CD4-positive, alpha-beta T cell treated with Interleukin-6 at 100 ng/mL for 8 hours (primary cell): ENCODE results near the gene SSPN.

ENCODE experiments used
- DNase-seq: peaks from one replicate; pipeline ENCODE4 v3.0.0-alpha.2; 2020; ENCODE audit warnings: mixed read lengths, low spot score

SSPN gene

DNA sequence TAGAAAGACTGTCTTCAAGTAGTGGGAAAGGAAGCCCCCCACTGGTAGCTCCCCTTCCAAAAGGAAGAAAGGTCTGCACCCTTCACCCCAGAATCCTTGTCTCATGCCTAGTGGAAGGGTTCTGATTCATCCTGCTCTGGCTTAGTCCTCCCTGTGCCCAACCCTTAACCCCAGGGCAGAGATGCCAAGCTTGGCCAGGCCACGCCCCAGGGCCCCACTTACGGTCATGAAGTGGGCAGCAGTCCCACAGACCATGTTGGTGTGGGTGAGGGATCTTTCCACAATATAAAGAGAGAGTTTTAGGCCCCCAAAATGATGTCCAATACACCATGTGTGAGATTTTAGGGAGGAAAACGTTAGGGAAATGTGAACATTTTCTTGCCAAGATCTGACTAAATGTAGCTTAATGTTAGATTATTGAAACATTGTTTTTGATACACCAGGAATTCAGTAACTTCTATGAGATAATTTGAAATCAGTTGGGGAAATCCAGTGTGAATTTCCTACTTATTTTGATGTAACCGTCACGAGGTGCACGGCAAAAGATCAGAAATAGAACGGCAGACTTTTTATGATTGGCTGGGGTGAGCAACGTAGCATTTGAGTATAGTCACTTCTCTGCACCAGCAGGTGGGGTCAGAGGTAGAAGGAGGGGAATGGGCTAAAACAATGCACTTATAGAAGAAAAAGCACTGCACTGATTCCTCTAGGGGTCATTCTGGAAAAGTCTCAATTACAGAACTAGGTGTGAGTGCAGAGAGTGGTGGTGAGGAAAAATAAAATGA is 8.2 kb upstream of the SSPN start:
- DNase-seq, result no peak

DNA sequence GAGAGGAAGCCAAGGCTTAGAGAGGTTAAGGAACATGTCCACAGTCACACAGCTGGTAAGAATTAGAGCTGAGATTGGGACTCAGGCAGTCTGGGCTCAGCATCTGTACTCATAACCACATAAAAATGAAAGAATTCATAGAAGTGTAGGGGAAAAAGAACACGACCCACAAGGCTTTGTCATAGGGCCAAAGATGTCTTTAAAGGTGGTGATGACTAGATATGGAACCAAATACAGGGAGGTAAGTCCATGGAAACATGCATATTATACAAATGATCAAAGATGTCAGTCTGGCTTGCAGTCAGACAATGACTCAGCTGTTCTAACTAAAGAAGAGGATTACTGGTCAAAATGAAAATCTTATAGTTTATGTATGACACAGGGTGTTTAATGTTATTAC is 7.2 kb upstream of the SSPN start:
- no peak for DNase-seq

DNA sequence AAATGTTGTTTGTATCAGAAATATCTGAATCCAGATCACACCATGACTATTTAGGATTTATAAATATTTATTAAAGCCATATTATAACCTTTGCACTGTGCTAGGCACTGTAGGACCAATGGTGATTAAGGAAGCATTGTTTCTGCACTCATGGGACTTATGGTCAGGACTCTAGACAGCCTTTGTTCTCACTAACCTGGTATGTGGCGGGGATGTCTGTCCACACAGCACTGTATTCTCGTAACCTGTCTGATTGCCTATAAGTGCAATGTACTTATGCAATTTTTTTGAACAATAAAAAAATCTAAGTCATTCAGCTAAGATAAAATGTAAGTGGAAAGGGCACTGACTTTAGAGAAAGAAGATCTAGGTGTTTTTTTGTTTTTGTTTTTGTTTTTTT is 6.7 kb upstream of the SSPN start:
- DNase-seq, result no peak

DNA sequence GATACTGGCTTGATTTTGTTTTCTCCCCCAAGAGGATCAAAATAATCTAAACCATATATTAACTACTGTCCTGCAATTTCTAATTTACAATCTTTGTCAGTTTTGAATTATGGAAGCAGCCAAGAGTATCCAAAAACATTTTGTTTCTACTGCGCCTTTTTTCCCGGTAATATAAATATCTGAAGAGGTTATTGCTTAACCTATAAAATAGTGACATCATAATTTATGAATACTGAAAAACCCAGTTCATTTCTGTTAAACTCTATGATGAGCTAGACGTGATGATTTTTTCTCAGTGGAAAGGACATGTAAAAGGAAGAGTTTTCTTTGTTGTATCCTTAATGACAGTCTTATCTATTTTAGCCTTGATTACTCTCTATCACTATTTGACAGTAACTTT is 3.2 kb upstream of the SSPN start:
- no peak for DNase-seq

DNA sequence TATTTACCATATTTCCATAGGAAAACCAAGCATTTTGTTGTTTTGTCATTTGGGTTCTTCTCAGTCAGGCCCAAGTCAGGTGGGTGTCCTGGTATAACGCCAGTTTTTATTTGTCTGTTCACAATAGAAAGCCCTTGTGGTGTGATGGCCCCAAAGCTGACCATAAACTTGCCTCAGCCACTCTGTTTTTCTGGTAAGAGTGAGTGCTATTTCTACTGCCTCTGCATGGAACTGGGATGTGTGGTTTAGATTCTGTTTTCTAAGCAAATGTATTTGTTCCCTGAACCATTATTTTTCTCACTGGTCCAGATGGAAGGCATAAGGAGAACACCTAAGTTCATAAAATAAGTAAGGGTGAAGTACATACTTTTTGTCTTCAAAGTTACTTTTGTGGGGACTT is 1.8 kb upstream of the SSPN start:
- DNase-seq, result no peak

DNA sequence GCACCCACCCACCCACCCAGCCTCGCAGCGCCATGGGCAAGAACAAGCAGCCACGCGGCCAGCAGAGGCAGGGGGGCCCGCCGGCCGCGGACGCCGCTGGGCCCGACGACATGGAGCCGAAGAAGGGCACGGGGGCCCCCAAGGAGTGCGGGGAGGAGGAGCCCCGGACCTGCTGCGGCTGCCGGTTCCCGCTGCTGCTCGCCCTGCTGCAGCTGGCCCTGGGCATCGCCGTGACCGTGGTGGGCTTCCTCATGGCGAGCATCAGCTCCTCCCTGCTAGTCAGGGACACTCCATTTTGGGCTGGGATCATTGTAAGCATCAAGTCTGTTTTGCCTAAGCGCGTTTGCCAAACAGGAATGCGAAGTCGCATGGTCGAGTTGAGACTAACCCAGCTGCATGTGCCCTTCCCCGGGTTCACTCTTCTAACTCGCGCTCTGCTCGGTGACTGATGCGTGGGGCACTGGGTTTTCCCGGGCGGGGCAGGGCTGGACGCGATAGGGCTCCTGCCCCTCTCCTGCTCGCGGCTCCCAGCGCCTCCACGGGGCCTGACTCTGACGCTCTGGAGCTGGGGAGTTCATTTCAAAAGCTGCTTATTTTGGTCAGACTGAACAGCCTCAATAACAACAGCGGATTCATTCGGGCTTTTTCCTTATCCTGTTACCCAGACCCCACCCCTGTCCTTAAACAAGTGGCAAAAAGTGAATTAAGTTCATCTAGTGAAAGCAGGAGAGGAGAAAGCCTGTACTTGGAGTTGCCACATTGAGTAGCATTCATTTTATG is 458 bp downstream of the SSPN start:
- no peak for DNase-seq

DNA sequence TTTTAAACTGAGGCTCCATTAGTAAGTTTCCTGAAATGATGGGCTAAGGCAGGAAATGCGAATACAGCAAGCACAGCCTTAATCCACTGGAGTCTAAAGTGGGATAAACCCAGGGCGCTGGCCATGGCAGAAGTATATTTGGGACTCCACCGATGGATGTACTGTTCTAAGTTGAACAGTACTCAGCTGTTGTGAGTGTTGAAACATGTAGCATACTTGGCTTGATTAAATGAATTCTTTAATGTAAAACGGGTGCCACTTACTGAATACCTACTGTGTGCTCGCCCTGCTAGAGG is 996 bp downstream of the SSPN start:
- DNase-seq, result no peak

DNA sequence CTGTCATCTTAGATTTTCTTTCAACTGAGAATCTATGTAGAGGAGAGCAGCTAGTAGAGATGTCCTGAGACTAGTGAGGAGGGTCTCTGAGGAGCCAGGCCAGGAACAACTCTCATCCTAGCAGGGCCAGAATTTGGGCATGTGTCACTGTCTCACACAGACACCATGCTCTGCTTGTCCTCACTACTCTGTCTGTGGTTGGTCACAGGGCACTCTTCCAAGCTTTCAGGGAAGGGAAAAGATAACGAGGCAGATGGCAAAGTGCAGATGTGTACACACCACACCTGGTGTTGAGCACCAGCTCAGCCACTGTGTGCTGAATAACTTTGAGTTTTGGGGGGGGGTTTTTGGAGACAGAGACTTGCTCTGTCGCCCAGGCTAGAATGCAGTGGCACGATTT is 2.5 kb downstream of the SSPN start:
- DNase-seq, result no peak

DNA sequence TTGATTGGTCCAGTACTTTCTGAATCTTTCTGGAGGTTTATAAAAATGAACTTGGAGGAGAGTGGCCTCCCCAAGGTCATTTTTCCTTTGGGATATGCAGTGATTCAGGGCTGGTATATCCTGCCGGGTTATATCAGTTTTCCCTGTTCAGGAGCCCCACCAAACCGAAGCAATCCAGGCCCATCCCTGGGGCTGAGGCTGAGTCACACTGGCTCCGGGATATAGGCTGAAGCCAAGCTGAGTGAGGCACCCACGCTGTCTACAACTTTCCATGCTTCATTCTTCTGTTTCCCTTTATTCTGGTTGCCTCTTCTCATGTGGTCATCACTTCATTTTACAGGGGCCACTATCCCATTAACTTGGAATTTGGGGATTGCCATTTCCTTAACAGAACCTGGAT is 3.4 kb downstream of the SSPN start:
- no peak for DNase-seq

DNA sequence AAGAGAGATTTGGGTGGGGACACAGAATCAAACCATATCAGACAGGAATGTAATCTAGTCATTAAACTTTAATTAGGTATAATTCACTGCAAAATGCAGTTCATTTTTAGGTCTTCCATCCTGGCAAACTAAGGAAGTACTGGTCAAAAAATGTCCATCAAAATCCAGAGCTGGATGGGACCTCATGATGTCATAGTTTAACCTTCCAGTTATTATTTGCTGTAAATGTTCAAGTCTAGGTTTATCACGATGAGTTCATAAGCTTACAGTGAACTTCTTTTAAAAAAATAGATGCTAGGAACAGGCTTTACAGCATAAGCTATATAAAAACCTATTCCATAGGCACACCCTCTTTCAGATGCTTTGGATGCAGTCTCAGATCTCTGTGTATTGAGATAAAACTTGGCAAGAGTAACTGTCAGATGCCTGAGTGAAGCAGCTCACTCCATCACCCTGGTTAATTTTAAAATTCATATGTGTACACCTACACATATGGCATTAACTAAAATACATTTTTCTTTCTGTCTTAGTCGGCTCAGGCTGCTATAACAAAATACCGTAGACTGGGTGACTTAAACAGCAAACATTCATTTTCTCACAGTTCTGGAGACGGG is 7.9 kb downstream of the SSPN start:
- no peak for DNase-seq

DNA sequence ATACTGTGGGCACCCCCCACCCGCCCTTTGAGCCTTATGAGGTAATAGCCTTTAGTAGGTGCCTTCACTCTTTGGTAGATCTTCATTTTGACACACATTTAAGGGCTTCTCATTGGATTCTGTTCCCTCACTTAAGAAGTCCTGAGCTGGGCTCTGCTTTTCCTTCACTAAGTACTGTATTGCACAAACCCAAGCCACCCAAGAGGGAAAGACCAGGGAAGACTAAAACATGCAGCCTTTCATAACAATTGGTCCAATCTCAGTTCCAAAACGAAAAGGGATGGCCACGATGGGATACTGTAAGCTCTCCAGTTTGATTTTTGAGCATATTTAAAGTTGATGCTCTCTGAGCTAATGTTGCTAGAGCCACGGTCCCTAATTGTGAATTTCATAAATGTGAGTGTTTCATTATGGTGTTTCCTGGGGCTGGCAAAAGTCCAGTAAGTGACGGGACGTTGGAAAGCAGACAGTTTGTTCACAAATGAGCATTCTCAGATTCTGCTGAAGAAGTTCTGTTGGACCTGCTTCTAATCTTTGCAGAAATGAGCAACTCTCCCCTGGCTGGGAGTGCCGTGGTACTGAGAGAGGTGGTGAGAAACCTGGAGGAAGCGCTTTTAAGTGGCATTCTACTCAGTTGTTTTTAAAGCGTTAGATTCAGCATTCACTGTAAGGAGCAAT is 9.4 kb downstream of the SSPN start:
- no peak for DNase-seq

DNA sequence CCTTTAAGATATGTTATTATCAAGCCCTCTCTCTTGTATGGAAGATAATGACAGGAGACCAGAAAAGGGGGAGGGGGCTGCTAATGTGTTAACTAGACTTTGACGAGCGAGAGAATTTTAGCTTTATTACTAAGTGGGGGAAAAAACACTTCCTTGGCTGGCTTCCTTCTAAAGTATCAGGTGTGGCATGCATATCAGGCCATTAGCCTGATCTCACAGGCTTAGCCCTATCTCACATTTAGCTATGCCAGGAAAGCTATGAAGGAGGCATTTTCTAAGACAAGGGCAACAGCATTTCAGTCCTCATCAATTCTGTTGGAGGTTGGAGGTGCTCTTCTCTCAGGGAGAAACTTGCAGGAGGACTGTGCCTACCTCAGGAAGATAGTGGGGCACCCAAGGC is 9.9 kb downstream of the SSPN start:
- no peak for DNase-seq

DNA sequence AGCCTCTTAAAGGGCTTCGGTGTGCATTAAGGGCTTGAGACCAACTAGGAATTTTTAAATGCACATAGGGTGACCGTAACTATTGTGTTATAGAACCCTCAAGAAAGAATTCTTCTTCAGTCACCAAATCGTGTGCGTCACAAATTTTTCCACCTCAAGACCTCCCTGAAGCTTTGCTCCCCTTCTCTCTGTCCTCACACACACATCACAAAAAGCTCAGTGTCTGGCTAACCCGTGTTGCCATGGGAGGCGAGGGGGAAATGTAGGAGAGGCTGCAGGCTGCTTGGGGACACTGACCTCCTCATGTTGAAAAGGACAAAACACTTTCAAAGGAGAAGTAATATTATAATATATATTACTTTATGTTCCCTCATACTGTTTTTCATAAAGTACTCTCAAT is 10.6 kb downstream of the SSPN start:
- DNase-seq, result no peak

DNA sequence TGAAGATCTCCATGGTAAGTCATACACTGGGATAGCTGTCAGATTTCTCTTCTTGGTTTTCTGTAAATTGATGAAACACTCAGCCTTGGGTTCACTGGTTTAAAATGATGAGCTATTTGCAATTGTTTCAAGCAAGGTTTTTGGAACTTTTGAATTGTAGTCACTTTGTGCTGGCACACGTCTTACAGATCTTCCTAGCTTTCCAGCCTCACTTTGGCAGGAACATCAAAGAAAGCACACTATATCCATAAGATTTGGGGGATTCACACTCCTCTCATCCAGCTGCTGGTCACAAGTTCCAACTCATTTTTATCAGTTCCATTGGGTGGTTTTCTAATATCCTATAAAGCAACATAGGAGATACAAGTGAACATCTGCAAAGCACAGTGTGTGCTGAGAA is 16.0 kb downstream of the SSPN start:
- DNase-seq, result no peak

DNA sequence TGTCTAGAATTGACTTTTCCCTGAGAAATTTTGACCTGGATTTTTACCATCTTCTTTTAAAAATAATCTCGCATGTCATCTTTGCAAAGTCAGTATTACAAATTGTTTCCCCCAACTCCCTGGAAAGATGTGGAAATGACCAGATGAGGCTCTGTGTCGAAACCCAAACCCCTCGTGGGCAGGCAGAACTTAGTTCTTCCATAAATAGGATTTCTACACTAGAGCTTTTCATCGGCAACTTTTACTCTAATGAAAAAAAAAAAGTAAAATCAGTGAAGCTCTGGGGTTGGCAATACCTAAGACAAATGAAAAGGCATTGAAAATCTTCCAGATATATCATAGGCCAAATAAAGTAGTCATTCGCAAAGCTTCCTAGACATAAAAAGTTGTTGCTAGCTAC is 17.0 kb downstream of the SSPN start:
- DNase-seq, result no peak

DNA sequence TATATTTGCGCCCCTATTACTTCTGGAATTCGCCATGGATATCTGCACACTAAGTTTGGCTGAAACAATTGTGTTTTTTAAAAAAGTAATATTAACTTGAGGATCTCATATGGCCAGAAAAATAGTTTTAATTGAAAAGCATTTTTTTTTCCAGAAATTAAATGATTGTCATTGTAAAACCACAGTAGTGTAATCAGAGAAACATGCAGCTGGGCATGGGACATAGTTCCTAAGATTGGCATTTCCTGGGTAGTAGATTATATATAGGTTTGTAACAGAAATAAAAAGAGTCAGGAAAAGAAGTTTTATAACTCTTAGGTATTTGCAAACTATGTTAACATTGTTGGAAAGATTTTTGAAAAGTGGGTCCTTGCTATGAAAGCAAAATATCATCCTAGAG is 17.6 kb downstream of the SSPN start:
- DNase-seq, result no peak

DNA sequence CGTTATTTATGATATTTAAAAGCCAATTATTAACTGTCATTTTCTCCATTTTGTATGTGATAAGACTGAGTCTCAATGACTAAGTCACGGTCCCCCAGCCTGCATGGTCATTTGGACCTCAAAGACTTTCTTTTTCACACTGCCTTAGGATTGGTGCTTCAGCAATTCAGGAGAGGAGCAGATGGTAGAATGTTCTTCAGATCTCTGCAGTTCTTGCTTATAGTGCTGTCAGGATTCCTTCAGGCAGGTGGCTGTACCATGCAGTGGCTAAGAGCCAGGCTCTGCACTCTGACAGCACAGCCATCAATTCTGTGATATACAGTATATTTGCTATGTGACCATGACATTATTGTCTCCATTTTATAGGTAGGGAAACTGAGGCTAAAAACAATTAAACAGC is 18.7 kb downstream of the SSPN start:
- no peak for DNase-seq

DNA sequence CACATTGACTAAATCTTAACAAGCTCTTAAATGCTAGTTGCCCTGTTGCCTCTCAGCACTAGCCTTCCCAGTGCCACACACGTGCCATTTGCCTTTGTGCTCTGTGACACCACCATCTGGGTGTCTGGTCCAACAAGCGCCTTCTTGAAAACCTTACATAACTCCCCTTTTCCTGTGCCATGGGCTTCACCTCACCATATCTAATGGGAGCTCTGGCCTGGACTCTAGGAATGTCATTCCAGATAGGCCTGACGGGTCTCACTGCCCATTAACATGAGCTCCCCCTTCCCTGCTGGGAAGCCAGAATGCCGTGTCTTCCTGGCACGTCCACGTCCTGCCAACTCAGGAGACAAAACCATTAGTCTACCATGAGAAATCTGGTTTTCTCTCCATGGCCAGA is 24.4 kb downstream of the SSPN start:
- no peak for DNase-seq

DNA sequence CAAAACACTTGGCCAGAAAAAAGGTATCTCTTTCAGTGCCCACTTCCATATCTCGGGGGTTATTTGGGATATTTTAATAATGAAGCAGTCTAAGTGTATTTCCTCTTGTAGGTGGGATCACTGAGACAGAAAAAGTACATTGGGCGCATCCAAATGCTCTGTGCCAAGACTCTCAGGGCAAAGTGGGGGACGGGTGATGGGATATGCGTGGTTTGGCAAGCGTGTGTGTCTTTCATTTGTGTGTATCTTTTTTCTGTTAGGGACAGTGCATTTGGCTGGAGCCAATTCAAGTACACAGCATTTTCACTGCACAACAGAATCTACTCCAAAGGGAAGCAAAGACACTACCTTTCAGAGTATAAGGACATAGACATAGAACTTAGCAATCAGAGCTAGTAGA is 29.3 kb downstream of the SSPN start:
- DNase-seq, result no peak

DNA sequence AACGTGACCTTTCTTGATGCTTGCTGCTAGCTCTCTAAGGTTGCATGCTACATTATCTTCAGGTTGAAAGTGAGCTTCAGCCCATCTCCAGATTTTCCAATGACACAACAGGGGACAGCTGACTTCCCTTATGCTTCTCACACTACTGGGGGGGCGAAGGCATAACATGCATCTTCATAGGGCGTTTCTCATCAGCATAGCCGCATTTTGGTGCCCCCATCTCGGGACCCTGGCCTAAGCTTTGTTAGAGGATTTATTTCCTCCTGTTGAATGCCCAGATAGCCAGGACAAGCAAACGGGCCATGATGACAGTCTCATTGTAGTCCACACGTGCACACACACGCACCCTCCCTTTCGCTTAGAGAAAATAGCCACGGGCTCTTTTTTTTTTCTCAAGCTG is 30.7 kb downstream of the SSPN start:
- DNase-seq, result no peak

DNA sequence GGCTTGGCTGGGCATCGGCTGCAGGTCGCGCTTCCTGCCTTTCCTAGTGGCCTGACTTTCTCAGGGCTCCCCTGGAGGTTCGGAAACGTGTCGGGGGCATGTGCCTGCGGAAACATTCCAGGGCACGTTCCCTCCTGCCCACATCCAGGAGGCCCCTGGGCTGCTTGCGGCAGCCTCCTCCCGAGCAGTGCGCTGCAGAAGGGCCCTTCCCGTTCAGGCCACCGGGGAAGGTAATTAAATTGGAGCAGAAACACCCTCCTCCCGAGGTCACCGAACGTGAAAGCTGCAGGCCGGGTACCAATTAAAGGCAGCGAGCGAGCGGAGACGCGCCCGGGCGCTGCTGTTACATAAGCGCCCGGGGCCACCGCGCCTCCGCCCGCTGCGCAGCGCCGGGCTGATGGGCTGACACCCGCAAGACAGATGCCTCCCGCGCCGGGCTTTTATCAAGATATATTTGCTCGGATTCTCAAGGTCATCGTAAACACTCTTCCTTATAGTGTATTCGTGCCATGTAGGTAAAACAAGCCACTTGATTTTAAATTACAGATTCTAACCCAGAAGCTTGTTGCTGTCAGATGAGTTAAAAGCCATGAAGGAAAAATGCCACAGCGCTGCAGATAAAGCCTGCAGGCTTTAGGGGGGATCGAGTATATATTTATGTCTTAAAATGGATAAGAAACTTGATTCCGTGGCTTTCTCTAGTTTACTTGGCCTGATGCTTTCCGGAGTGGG is 31.4 kb downstream of the SSPN start:
- no peak for DNase-seq

DNA sequence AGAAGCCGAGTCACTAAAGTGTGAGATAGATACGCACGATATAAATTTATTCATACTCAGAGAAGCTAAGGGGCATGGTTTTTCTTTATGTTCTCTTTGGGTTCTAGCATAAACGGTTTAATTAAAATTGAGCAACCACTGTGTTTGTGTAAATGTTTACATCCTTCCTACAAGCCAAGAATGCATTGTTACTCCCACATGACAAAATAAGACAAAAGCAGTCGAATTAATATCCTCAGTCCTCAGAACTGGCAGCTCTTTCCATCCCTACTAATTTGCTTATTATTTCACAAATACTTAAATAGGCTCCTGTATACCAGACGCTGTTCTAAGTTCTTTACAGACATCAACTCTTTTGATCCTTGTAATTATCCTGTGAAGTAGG is 32.0 kb downstream of the SSPN start:
- DNase-seq, result no peak
